OCI-LY3 (cell line): ENCODE data around the gene CACNA2D3.

Experiments used
- EZH2phosphoT487 ChIP-seq: fragments of 200-600 bp; shearing (Covaris generic); IDR thresholded peaks from 2 replicates; pipeline ENCODE4 v1.6.1; 2018; ENCODE audit warnings: antibody characterized with exemption, mixed run types, low read depth
- TF ChIP-seq, protein P1 (sequence below): fragments of 200-600, 300-600 bp; sonication (generic); IDR thresholded peaks from 2 replicates; pipeline ENCODE4 v1.5.1; 2014; ENCODE audit warnings: antibody characterized with exemption, low read length, low read depth

DNA sequence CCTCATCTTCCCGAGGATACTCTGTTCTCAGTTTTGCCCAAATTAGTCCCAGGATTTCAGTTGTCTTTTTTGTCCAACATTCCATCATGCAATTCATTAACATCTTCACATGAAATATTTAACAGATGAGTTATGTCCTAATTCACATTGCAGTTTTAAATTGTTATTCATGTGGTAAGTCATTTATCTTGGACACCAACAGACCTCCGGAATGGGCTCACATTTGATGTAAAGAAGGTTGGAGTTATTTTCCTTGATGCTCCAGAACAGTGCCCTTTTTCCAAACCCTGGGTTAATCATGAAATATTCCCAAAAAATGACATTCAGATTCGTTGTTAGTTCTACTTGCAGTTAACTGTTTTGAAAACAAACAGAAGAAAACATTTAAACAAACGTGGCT lies 838.3 kb downstream of the CACNA2D3 start:
- TF ChIP-seq, protein P1, sequence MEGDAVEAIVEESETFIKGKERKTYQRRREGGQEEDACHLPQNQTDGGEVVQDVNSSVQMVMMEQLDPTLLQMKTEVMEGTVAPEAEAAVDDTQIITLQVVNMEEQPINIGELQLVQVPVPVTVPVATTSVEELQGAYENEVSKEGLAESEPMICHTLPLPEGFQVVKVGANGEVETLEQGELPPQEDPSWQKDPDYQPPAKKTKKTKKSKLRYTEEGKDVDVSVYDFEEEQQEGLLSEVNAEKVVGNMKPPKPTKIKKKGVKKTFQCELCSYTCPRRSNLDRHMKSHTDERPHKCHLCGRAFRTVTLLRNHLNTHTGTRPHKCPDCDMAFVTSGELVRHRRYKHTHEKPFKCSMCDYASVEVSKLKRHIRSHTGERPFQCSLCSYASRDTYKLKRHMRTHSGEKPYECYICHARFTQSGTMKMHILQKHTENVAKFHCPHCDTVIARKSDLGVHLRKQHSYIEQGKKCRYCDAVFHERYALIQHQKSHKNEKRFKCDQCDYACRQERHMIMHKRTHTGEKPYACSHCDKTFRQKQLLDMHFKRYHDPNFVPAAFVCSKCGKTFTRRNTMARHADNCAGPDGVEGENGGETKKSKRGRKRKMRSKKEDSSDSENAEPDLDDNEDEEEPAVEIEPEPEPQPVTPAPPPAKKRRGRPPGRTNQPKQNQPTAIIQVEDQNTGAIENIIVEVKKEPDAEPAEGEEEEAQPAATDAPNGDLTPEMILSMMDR: no peak
- TF ChIP-seq EZH2phosphoT487: no peak
